Mononuclear cell (primary cell): ENCODE results near the gene KCTD3. TPM values are rescaled to one million over a fixed set of nuclear protein-coding genes. Genes with fewer than 3 reads are reported as not detected.

Experiments
- H3K27me3 ChIP-seq: 2 replicates; pipeline ENCODE4 v1.6.0; 2011; ENCODE audit warnings: low read length, control low read depth; ENCODE audit not compliant: insufficient read depth
- H3K4me1 ChIP-seq: 2 replicates; pipeline ENCODE4 v1.5.1; 2011; ENCODE audit warnings: mild to moderate bottlenecking, low read length, control low read depth; ENCODE audit not compliant: insufficient read depth
- H3K4me3 ChIP-seq: 2 replicates; pipeline ENCODE4 v1.5.1; 2011; ENCODE audit warnings: mild to moderate bottlenecking, low read length, moderate library complexity
- H3K9me3 ChIP-seq: 2 replicates; pipeline ENCODE4 v1.5.1; 2011; ENCODE audit warnings: low read depth, mild to moderate bottlenecking, control low read depth, low read length
- total RNA-seq: library from RNA; depleted of rRNA; stranded (reverse); fragments of >200 nt; gene quantifications from one replicate; pipeline ENCODE4 v1.2.3, GENCODE V29; 2012

The KCTD3 gene
- total RNA-seq, 1 donor, result 5.9 TPM

DNA sequence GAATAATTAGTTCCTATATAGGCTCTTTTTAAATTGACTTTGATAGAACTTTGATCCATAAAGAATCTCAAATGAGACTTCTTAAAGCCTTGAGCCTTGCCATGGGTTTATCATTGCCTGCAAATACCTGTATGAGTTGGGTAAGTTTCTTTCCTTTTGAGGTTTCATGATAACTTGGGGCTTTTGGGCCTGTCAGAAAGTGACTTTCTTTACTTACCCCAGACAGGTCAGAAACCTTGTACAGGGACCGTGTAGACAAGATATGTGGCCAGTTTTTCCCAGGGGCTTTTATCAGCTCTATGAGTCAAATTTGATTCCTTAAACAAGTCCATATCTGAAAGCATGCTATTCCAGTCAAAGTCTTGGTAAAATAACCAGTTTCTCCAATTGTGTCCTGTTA, 17.3 kb downstream of the KCTD3 start:
- H3K4me3 ChIP-seq, result no peak overlapping the region
- H3K27me3 ChIP-seq, result no peaks in the 10 kb centered on the region
- H3K4me1 ChIP-seq, result no peaks in the 10 kb centered on the region
- H3K9me3 ChIP-seq, result no peaks in the 10 kb centered on the region

DNA sequence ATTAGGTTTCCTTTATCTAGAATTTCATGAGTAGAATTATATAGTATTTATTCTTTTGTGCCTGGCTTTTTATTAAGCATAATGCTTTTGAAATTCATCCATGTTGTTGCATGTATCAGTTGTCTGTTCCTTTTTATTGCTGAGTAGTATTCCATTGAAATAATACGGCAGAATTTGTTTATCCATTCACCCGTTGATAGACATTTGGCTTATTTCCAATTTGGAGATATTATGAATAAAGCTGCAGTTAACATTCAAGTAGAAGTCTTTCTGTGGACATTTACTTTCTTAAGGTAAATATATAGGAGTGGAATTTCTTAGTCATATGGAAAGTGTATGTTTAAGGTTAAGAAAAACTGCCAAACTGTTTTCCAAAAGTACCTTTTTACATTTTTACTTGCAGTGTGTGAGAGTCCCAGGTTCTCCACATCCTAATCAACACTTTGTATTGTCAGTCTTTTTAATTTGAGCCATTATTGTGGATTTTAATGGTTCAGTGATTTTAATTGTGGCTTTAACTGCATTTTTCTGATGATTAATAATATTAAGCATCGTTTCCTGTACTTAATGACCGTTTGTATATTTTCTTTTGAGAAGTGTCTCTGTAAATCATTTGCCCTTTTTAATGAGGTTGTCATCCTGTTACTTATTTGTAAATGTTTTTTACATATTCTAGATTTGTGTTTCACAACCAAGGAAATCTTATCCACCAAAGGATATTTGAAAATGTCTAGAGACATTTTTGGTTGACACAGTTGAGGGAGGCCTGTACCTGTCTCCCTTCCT, 22.7 kb downstream of the KCTD3 start:
- no peaks in the 10 kb centered on the region for H3K4me1 ChIP-seq
- H3K4me3 ChIP-seq, result no peak overlapping the region
- no peaks in the 10 kb centered on the region for H3K27me3 ChIP-seq
- no peaks in the 10 kb centered on the region for H3K9me3 ChIP-seq

DNA sequence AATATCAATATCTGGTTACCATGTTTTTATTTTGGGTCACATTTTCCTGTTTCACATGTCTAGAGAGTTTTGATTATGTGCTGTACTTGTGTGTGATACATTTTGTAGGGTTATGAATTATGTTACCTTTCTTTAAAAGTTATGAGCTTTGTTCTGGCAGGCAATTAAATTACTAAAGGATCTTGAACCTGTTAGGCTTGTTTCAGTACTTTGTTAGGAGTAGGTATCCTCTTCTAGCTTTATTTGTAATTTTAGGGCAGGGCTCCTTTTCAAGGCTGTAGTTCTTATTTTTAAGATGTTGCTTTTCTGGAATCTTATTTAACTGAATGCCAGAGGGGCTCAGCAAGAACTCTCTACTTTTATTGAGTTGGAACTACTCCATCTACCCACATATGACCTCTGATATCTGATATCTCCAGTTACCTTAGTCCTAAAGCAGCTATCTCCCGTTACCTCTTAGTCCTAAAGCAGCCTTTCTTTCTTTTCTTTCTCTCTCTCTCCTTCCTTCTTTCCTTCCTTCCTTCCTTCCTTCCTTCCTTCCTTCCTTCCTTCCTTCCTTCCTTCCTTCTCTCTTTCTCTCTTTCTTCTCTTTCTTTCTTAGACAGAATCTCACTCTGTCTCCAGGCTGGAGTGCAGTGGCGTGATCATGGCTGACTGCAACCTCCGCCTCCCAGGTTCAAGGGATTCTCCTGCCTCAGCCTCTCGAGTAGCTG, 23.8 kb downstream of the KCTD3 start:
- H3K4me3 ChIP-seq, result no peak overlapping the region

DNA sequence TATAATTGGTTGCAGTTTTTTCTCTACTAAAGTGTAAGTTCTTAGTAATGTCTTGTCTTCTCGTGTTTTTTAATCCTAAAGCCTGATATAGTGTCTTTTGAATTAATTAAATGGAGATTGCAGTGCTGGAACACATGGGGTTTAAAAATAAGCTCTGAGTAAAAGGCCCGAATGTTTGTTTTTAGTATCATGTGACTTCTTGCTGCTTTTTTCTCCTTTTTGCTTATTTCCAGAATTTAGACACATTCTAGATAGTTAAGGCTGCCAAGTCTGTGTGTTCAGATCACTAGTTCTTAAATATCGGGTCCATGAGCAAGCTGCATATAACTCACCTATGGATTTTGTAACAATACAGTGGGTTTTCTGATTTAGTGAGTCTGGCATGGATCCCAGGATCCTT, 27.5 kb downstream of the KCTD3 start:
- H3K27me3 ChIP-seq, result no peaks in the 10 kb centered on the region
- H3K9me3 ChIP-seq, result no peaks in the 10 kb centered on the region
- H3K4me1 ChIP-seq, result no peaks in the 10 kb centered on the region
- no peak overlapping the region for H3K4me3 ChIP-seq

More for the DNA sequence above, 23.8 kb downstream of the KCTD3 start:
- Histone ChIP-seq H3K9me3 (no peaks in the 10 kb centered on the region), H3K27me3 (no peaks in the 10 kb centered on the region), H3K4me1 (no peaks in the 10 kb centered on the region)

DNA sequence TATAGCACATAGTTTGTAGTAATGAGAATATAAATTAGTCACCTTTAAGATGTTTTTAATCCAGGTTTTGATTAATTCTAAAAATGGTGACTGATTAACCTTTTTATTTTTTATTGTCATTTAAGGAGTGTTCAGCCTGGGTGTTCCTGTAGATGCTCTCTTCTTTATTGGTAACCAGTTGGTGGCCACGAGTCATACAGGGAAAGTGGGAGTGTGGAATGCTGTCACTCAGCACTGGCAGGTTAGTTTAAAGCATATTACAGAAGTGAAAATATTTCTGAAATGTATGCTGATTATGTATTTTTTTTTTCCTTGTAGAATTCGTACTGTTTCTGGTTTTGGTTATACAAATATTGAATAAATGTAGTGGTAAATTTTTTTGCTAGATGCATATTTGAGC, 28.1 kb downstream of the KCTD3 start:
- Histone ChIP-seq H3K4me3 (no peak overlapping the region), H3K4me1 (no peaks in the 10 kb centered on the region), H3K9me3 (no peaks in the 10 kb centered on the region), H3K27me3 (no peaks in the 10 kb centered on the region)

DNA sequence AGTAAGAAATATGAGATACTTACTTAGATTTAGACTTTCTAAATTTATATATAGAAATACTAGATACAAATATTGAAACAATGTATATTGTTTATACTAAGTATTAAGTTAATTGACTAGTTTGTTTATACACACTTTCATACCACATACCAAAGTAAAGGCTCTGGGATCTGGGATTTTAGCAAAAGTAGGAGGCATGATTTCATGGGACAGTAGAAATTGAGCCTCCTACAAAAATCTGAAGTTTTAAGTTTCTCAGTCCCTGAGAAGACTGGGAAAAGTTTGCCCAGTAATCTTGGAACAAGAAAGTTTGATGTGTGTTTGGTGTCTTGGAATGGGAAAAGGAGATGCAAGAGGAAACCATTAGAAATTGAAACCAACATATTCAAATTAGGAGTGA, 30.9 kb downstream of the KCTD3 start:
- no peaks in the 10 kb centered on the region for H3K4me1 ChIP-seq
- no peaks in the 10 kb centered on the region for H3K9me3 ChIP-seq
- no peak overlapping the region for H3K4me3 ChIP-seq
- H3K27me3 ChIP-seq, result no peaks in the 10 kb centered on the region

DNA sequence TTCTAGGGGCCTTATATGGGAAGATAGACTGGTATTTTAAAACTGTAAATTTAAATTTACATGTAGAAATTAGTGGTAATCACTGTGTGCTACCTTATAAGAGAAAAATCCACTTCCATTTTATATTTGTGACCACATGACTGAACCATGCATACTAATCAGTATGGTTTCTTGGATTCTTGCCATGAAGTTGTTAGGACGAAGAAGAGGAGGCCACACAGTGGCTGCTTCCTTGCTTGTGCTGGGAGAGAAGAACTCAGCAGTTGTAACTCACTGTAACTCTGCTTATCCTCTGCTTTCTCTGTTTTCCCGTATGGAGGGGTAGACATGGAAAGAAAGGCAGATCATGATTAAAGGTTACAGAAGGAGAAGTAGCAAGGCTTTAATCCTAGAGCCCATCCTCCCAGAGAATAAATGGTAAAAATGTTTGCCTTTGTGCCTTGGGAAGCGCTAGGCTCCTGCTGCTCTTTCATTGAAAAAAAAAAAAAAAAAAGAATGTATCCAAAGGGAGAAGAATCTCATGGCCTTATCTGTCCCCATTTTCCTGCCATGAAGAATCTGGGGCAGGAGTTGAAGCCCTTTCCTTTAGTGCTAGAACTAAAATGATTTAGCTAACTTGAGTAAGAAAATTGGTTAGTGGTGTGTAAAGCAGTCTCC, 32.4 kb downstream of the KCTD3 start:
- Histone ChIP-seq H3K4me3 (no peak overlapping the region), H3K4me1 (no peaks in the 10 kb centered on the region), H3K27me3 (no peaks in the 10 kb centered on the region), H3K9me3 (no peaks in the 10 kb centered on the region)

DNA sequence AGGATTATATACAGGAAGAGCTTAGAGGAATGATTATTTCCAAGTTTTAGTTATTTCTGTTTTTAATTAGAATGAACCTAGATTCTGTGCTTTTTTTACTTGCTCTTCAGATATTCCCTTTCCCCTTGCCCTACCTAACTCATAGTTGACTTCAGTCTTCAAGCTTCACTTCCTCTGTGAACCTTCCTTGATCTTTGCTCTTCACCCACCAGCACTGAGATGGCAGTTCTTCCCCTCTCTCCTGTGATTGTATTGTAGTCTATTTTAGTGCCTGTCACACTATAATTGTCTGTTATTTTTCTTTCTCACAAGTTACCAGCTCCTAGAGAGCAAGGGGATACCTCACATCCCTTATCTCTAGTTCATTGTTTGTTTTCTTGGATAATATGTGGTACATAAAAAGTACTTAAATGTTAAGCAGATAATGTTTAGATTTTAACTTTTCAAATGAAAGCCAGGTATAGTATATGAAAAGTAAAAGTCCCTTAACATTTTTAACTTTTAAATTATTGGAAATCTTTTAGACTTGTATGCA, 33.2 kb downstream of the KCTD3 start:
- Histone ChIP-seq H3K27me3 (no peaks in the 10 kb centered on the region), H3K4me3 (no peak overlapping the region), H3K4me1 (no peaks in the 10 kb centered on the region), H3K9me3 (no peaks in the 10 kb centered on the region)

DNA sequence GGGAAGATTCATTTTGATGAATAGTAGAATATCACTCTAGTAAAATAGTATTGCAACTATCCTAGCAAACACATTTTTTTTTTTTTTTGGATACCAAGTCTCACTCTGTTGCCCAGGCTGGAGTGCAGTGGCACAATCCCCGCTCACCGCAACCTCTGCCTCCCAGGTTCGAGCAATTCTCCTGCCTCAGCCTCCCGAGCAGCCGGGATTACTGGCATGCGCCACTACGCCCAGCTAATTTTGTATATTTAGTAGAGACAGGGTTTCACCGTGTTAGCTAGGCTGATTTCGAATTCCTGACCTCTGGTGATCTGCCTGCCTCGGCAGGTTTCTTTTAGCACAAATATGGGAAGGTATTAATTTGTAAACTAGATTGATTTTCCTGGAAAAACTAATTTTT, 33.8 kb downstream of the KCTD3 start:
- H3K4me1 ChIP-seq, result no peaks in the 10 kb centered on the region

DNA sequence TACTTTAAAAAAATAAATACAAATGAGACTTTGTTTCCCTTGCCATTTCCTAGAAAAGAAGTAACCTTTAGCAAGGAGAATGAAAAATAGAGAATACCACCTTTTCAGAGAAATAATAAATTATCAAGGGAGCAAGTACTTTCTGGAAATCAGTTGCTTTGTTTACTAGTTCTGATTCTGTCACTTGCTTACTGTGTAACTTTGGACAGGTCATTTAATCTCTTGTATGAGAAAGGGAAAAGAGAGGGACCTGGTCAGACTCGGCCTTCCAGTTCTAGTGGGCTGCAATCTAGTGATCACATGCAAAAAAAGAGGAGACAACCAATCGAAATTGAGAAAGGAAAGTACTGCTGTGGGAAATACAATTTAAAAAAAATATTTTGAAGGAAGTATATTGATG, 34.2 kb downstream of the KCTD3 start:
- H3K9me3 ChIP-seq, result no peaks in the 10 kb centered on the region

More for the DNA sequence above, 33.8 kb downstream of the KCTD3 start:
- H3K9me3 ChIP-seq, result no peaks in the 10 kb centered on the region
- no peak overlapping the region for H3K4me3 ChIP-seq
- H3K27me3 ChIP-seq, result no peaks in the 10 kb centered on the region

DNA sequence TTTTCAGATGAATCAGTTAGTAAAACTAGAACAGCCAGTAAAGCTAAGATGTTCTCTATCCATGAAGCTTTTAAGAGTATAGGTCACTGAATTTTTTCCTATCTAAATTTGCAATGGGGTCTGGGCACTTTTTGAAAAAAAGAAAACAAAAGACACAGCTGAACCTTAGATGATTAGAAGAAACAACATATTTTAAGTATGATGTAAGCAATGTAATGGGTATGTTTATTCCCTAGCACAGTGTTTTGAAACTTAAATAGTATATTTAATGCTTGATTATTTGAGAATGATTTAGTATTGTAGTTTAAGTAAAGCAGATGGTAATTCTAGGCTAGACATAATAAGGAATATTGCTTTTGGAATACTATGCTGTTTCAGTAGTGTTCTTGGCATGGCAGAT, 36.2 kb downstream of the KCTD3 start:
- Histone ChIP-seq H3K4me3 (no peak overlapping the region), H3K27me3 (no peaks in the 10 kb centered on the region), H3K4me1 (no peaks in the 10 kb centered on the region)

More for the DNA sequence above, 34.2 kb downstream of the KCTD3 start:
- H3K4me1 ChIP-seq, result no peaks in the 10 kb centered on the region
- H3K27me3 ChIP-seq, result no peaks in the 10 kb centered on the region
- no peak overlapping the region for H3K4me3 ChIP-seq

DNA sequence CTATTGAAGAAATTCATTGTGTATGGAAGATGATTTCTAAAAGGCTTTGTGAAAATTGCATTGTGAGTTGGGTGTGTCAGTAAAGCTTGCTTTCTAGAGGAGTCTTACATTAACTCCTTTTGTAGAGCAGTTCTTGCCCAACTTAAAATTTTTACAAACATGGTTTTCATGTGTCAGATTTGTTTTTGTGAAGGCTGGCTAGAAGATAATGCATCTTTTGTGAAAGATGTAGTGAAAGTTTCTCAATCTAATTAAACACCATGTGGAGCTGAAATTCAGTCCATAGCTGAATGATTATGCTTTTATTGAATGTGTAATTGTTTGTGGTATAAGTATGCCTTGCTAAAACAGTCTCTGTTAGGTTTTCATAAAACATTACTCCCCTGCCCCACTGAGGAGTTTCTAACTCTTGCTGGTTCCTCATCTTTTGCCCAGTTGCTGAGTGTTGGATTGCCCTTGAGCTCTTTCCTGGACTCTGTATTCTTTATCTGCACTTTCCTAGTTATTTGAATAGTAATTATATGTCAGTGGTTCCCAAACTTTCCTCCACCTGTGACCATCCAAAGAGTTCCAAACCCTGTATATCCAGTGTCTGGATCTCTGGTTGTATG, 38.0 kb downstream of the KCTD3 start:
- H3K4me1 ChIP-seq, result no peaks in the 10 kb centered on the region
- no peaks in the 10 kb centered on the region for H3K9me3 ChIP-seq
- H3K27me3 ChIP-seq, result no peaks in the 10 kb centered on the region
- no peak overlapping the region for H3K4me3 ChIP-seq

More for the DNA sequence above, 36.2 kb downstream of the KCTD3 start:
- H3K9me3 ChIP-seq, result no peaks in the 10 kb centered on the region

DNA sequence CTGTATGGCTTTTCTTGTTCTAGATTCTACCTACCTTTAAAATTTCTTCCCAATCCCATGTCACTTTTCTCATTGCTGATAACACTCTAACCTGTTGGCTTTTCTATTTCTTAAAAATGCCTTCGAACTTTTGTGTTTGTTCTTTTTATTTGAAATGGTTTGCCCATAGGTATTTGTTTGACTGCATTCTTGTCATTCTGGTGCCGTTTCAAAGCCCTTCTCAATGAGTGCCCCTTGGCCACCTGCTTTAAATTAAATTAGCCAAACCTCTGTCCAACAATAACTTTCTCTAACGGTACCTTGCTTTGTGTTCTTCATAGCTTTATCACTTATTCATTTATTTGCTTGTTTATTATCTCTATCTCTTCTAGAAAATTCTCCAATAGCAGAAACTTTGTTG, 38.9 kb downstream of the KCTD3 start:
- no peaks in the 10 kb centered on the region for H3K27me3 ChIP-seq
- H3K9me3 ChIP-seq, result no peaks in the 10 kb centered on the region
- H3K4me3 ChIP-seq, result no peak overlapping the region

DNA sequence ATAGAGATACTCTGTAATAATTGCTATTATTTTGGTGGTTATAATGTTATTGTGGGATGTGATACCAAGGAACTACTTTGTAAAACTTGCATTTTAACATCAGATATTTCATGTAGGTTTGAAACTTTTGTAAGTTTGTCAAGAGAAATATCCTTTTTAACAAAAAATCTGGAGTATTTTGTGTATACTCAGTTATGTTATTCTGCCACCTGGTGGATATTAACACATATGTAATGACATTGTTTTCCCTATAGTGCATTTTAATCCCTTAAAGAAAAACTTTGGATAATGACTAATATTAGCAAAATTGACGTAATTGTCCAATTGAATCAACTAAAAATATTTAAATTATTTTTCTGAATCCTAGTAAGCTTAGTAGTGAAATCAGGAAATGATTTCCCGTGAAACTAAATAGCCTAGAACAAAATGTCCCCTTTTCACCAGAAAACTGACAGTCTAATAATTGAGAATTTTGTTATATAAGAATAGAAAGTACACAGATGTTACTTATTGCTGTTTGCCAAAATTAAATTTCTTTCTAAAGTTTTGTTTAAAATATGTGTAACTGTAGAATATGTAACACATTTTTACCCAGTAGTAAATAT, 39.6 kb downstream of the KCTD3 start:
- Histone ChIP-seq H3K4me3 (no peak overlapping the region), H3K9me3 (no peaks in the 10 kb centered on the region), H3K27me3 (no peaks in the 10 kb centered on the region), H3K4me1 (no peaks in the 10 kb centered on the region)

More for the DNA sequence above, 38.9 kb downstream of the KCTD3 start:
- no peaks in the 10 kb centered on the region for H3K4me1 ChIP-seq
